H1 (cell line): Measurements from ENCODE around the gene KCNN1. TPM values are rescaled to one million over a fixed set of nuclear protein-coding genes. Genes with fewer than 3 reads are reported as not detected.
"Not testable (repeated sequence)": the region's sequence is repeated elsewhere in the genome, so short reads cannot be mapped to it uniquely, and the experiment has no call there.

Experiments used
- CTCF ChIA-PET: fragments of 300-600 bp; sonication (Branson Sonifier 250); formaldehyde crosslinking; loops from one replicate; lab custom pipeline; 2021; ENCODE audit not compliant: partially characterized antibody; lab: Charles Lee
- POLR2A ChIA-PET: fragments of 300-600 bp; sonication (Branson Sonifier 250); formaldehyde crosslinking; loops from one replicate; lab custom pipeline; 2021; ENCODE audit warnings: inconsistent platforms; ENCODE audit not compliant: partially characterized antibody; lab: Charles Lee
- DNase-seq, 2 experiments: peaks; one replicate each; pipeline versions ENCODE4 v3.0.0 to v3.0.0-alpha.2; 2010 to 2022; ENCODE audit warnings: low spot score in 2 of 2, low read depth in 1 of 2, mixed read lengths in 1 of 2
- FAIRE-seq: peaks from 2 replicates; lab custom pipeline; 2011; peaks lifted over from hg19 to GRCh38; lab: Jason Lieb, UNC
- H2AFZ ChIP-seq: 2 replicates; pipeline ENCODE4 v1.8.1; 2012; ENCODE audit warnings: low read length, inconsistent platforms
- H2AK5ac ChIP-seq: 2 replicates; pipeline ENCODE4 v1.6.1; 2013; ENCODE audit warnings: low read depth, low read length
- H2BK120ac ChIP-seq: replicated peaks from 2 replicates; pipeline ENCODE3; 2013; ENCODE audit warnings: low read depth, low read length, inconsistent platforms
- H2BK12ac ChIP-seq: 2 replicates; pipeline ENCODE4 v1.6.1; 2013; ENCODE audit warnings: low read depth, low read length
- H2BK15ac ChIP-seq: 2 replicates; pipeline ENCODE4 v1.6.1; 2013; ENCODE audit warnings: low read length
- H2BK20ac ChIP-seq: 2 replicates; pipeline ENCODE4 v1.6.1; 2013; ENCODE audit warnings: low read length
- H2BK5ac ChIP-seq: 2 replicates; pipeline ENCODE4 v1.6.1; 2013; ENCODE audit warnings: low read depth, low read length
- H3K14ac ChIP-seq: 2 replicates; pipeline ENCODE4 v1.6.1; 2013; ENCODE audit warnings: inconsistent platforms; ENCODE audit not compliant: insufficient read length
- H3K18ac ChIP-seq: 2 replicates; pipeline ENCODE4 v1.6.1; 2013; ENCODE audit warnings: low read length; ENCODE audit errors: extremely low read depth
- H3K23ac ChIP-seq: 2 replicates; pipeline ENCODE4 v1.6.1; 2013; ENCODE audit warnings: inconsistent platforms; ENCODE audit not compliant: insufficient read length
- H3K23me2 ChIP-seq: 2 replicates; pipeline ENCODE4 v1.6.1; 2013; ENCODE audit warnings: low read depth, low read length
- H3K27ac ChIP-seq: 2 replicates; pipeline ENCODE4 v1.6.1; 2011; ENCODE audit warnings: low read depth, low read length, inconsistent platforms
- H3K27me3 ChIP-seq, 4 experiments: replicated peaks in 1 of 4; 1 replicate in 1 of 4; 2 replicates in 3 of 4; pipeline versions ENCODE4 v1.6.1 to v1.8.1; 2011 to 2013; ENCODE audit warnings: low read length in 3 of 4, mild to moderate bottlenecking in 3 of 4, inconsistent platforms in 2 of 4, mixed read lengths in 2 of 4, moderate library complexity in 1 of 4; ENCODE audit not compliant: control insufficient read depth in 3 of 4, insufficient read depth in 3 of 4; ENCODE audit errors: extremely low read depth in 1 of 4
- H3K36me3 ChIP-seq, 4 experiments: 2 replicates each; pipeline versions ENCODE4 v1.6.1 to v1.8.1; 2011 to 2013; ENCODE audit warnings: mild to moderate bottlenecking in 4 of 4, low read length in 3 of 4, moderate library complexity in 2 of 4, control low read depth in 1 of 4, inconsistent platforms in 1 of 4; ENCODE audit not compliant: insufficient read depth in 4 of 4, control insufficient read depth in 2 of 4
- H3K4ac ChIP-seq: replicated peaks from 2 replicates; pipeline ENCODE3; 2013; ENCODE audit warnings: low read length, low read depth, mixed read lengths, inconsistent platforms; ENCODE audit not compliant: insufficient read length
- H3K4me1 ChIP-seq, 4 experiments: replicated peaks in 1 of 4; 1 replicate in 1 of 4; 2 replicates in 3 of 4; pipeline versions ENCODE4 v1.6.1 to v1.8.1; 2011 to 2013; ENCODE audit warnings: low read length in 3 of 4, inconsistent platforms in 2 of 4, mixed read lengths in 1 of 4; ENCODE audit not compliant: insufficient read depth in 4 of 4, control insufficient read depth in 3 of 4
- H3K4me2 ChIP-seq, 2 experiments: 2 replicates each; pipeline versions ENCODE4 v1.6.1 to v1.8.1; 2011 to 2013; ENCODE audit warnings: low read depth in 2 of 2, low read length in 2 of 2, control low read depth in 1 of 2, inconsistent platforms in 1 of 2, mild to moderate bottlenecking in 1 of 2; ENCODE audit not compliant: insufficient read depth in 1 of 2
- H3K4me3 ChIP-seq, 4 experiments: fragments of 200-600, 300-600 bp in 1 of 4; sonication (generic), shearing (Covaris generic), sonication (Bioruptor Twin) in 1 of 4; 2 replicates each; pipeline versions ENCODE4 v1.5.1 to v1.8.1; 2011 to 2016; ENCODE audit warnings: low read length in 4 of 4, low read depth in 3 of 4, control low read depth in 2 of 4, inconsistent platforms in 2 of 4, mild to moderate bottlenecking in 2 of 4, mixed read lengths in 1 of 4, moderate library complexity in 1 of 4; ENCODE audit not compliant: insufficient read depth in 2 of 4; ENCODE audit errors: extremely low read depth in 1 of 4
- H3K56ac ChIP-seq: replicated peaks from 2 replicates; pipeline ENCODE3; 2013; ENCODE audit warnings: low read depth, mild to moderate bottlenecking, mixed read lengths, low read length, inconsistent platforms; ENCODE audit not compliant: insufficient read length
- H3K79me1 ChIP-seq: 2 replicates; pipeline ENCODE4 v1.6.1; 2013; ENCODE audit warnings: low read depth, low read length, control low read depth
- H3K79me2 ChIP-seq, 2 experiments: 2 replicates each; pipeline versions ENCODE4 v1.6.1 to v1.8.1; 2012 to 2013; ENCODE audit warnings: low read length in 2 of 2, mild to moderate bottlenecking in 2 of 2, inconsistent platforms in 1 of 2; ENCODE audit not compliant: insufficient read depth in 2 of 2, control insufficient read depth in 1 of 2
- H3K9ac ChIP-seq, 4 experiments: replicated peaks in 1 of 4; 1 replicate in 1 of 4; 2 replicates in 3 of 4; pipeline versions ENCODE4 v1.6.1 to v1.8.1; 2011 to 2013; ENCODE audit warnings: low read depth in 3 of 4, low read length in 3 of 4, control low read depth in 2 of 4, mild to moderate bottlenecking in 2 of 4, moderate library complexity in 2 of 4, inconsistent platforms in 1 of 4; ENCODE audit errors: extremely low read depth in 1 of 4
- H3K9me3 ChIP-seq, 2 experiments: 2 replicates each; pipeline versions ENCODE4 v1.6.1 to v1.8.1; 2012 to 2013; ENCODE audit warnings: mild to moderate bottlenecking in 2 of 2, moderate library complexity in 2 of 2, control low read depth in 1 of 2, inconsistent platforms in 1 of 2, low read depth in 1 of 2, low read length in 1 of 2, mixed read lengths in 1 of 2; ENCODE audit not compliant: insufficient read depth in 2 of 2
- H4K20me1 ChIP-seq, 2 experiments: replicated peaks in 1 of 2; 2 replicates each; pipeline versions ENCODE3 to v1.8.1; 2011 to 2013; ENCODE audit warnings: inconsistent platforms in 2 of 2, low read length in 2 of 2, mild to moderate bottlenecking in 1 of 2; ENCODE audit not compliant: insufficient read depth in 2 of 2, control insufficient read depth in 1 of 2
- H4K5ac ChIP-seq: 2 replicates; pipeline ENCODE4 v1.6.1; 2013; ENCODE audit warnings: low read length, low read depth, mixed read lengths, inconsistent platforms; ENCODE audit not compliant: insufficient read length
- H4K8ac ChIP-seq: 2 replicates; pipeline ENCODE4 v1.8.0; 2013; ENCODE audit warnings: mild to moderate bottlenecking, moderate library complexity, low read length, inconsistent platforms; ENCODE audit not compliant: insufficient read depth; ENCODE audit errors: extremely low read depth
- H4K91ac ChIP-seq: replicated peaks from 2 replicates; pipeline ENCODE3; 2013; ENCODE audit warnings: low read length, mixed read lengths, inconsistent platforms; ENCODE audit not compliant: insufficient read length
- WGBS, 2 experiments: shearing (Covaris generic) in 1 of 2; methylation state at CpG; one replicate each; pipeline versions ENCODE4 v1.1.6 to v1.1.7; 2013 to 2015; ENCODE audit warnings: low lambda C conversion rate in 2 of 2, mixed read lengths in 2 of 2, inconsistent platforms in 1 of 2, low coverage in 1 of 2, missing lambda C conversion rate in 1 of 2; ENCODE audit not compliant: insufficient replicate concordance in 2 of 2, insufficient coverage in 1 of 2, insufficient read length in 1 of 2; ENCODE audit errors: extremely low coverage in 1 of 2, missing lambda C conversion rate in 1 of 2; 5-methylcytosine and 5-hydroxymethylcytosine counted together
- polyA plus RNA-seq, 7 experiments: library from polyadenylated mRNA; depleted of rRNA in 3 of 7; stranded (reverse) in 5 of 7; unstranded in 2 of 7; fragments of >200 nt in 5 of 7; fragments of 200-250 nt in 2 of 7; gene quantifications; 1 replicate in 5 of 7; 2 replicates in 1 of 7; 4 replicates in 1 of 7; pipeline versions ENCODE4 v1.2.1 to v1.2.3, GENCODE V29; 2011 to 2013; ENCODE audit warnings: missing spikeins in 2 of 7, mixed read lengths in 2 of 7
- total RNA-seq: library from RNA; stranded (reverse); fragmentation: NEBNext Ultra II Directional; extraction: Animal tissue kit (Norgen Biotek cat#: 25700); gene quantifications from 2 replicates; pipeline ENCODE4 v1.2.1, GENCODE V29; 2021

The KCNN1 gene
- total and polyA plus RNA-seq, 2 of the 8 experiments (the other 6 are each of a cell fraction or from before 2014, with no cell fraction given) = 11.0 to 12.5 TPM

DNA sequence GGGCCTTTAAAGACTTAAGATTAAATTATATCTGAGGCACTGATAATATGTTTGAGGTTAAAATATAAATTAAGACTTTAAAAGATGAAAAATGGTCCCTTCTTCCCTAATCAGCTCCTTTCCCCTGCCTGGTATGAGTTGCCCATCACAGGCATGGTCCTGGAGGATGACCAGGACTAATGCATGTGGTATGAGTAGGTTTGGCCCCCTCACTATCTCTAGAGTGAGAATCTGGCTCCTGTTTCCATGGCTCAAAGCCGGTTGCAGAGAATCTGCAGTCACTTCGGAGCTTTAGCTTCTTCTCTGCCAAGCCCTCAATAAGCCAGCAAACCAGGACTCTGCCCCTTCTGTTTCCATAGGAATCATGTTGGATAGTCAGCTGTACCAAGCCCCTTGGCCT, 65.2 kb downstream of the KCNN1 start:
- not testable (repeated sequence) for H3K79me1 ChIP-seq, H3K4me2 ChIP-seq, FAIRE-seq, H3K9ac ChIP-seq, H3K27ac ChIP-seq, H4K8ac ChIP-seq, H3K56ac ChIP-seq, H4K5ac ChIP-seq, H4K91ac ChIP-seq, H3K79me2 ChIP-seq, H2BK15ac ChIP-seq, H3K4me1 ChIP-seq, H2AK5ac ChIP-seq, DNase-seq, H3K4me3 ChIP-seq, H2BK120ac ChIP-seq, H2BK5ac ChIP-seq, H3K36me3 ChIP-seq, H3K4ac ChIP-seq, H2AFZ ChIP-seq, H3K9me3 ChIP-seq, H3K27me3 ChIP-seq, H3K18ac ChIP-seq, H3K23me2 ChIP-seq, H4K20me1 ChIP-seq, H2BK12ac ChIP-seq, H3K23ac ChIP-seq, H2BK20ac ChIP-seq, H3K14ac ChIP-seq
- CTCF ChIA-PET = interaction anchor here (0.6 to 1.2 kb wide), 5 partner anchors 9 to 127 kb away, joined by 3 read pairs; no protein-coding TSS in a partner anchor
- WGBS, 2 experiments = 85% methylated on average over 2 of the region's 2 CpGs; no CpG with 5 or more reads in 1 of the 2 experiments
- POLR2A ChIA-PET = interaction anchor here (1.2 to 1.3 kb wide), 2 partner anchors 9 to 18 kb away, joined by 3 to 4 read pairs; no protein-coding TSS in a partner anchor
